Loucy (cell line): ENCODE measurements around the gene XRCC5.
A peak's percentile ranks its signal among the peaks of the same experiment; 100 is the strongest.
"Not testable (repeated sequence)": the region's sequence is repeated elsewhere in the genome, so short reads cannot be mapped to it uniquely, and the experiment has no call there.

Source experiments
- H2AFZ ChIP-seq: fragments of 200-600 bp; sonication (generic); 2 replicates; pipeline ENCODE4 v1.6.0; 2016; ENCODE audit warnings: antibody characterized with exemption, mild to moderate bottlenecking, low read length, moderate library complexity
- H3F3A ChIP-seq: fragments of 200-600 bp; 2 replicates; pipeline ENCODE4 v1.6.0; 2016; ENCODE audit warnings: antibody characterized with exemption, low read depth, mild to moderate bottlenecking
- H3K27me3 ChIP-seq: fragments of 200-600 bp; sonication (generic); 2 replicates; pipeline ENCODE4 v1.6.1; 2014; ENCODE audit warnings: low read length, mild to moderate bottlenecking; ENCODE audit not compliant: insufficient read depth, poor library complexity, severe bottlenecking
- H3K36me3 ChIP-seq: fragments of 200-600 bp; sonication (generic); 2 replicates; pipeline ENCODE4 v1.6.1; 2016; ENCODE audit warnings: low read length; ENCODE audit not compliant: insufficient read depth
- H3K4me1 ChIP-seq: fragments of 200-600 bp; sonication (generic); 2 replicates; pipeline ENCODE4 v1.5.1; 2014; ENCODE audit warnings: low read length, mild to moderate bottlenecking; ENCODE audit not compliant: insufficient read depth, poor library complexity, severe bottlenecking
- H3K4me2 ChIP-seq: fragments of 200-600 bp; sonication (generic); 2 replicates; pipeline ENCODE4 v1.6.0; 2014; ENCODE audit warnings: antibody characterized with exemption, low read length, low read depth, mild to moderate bottlenecking; ENCODE audit not compliant: poor library complexity, severe bottlenecking
- H3K4me3 ChIP-seq: fragments of 200-600 bp; sonication (generic); 2 replicates; pipeline ENCODE4 v1.5.1; 2014; ENCODE audit warnings: low read length, mild to moderate bottlenecking, mixed read lengths; ENCODE audit not compliant: poor library complexity, severe bottlenecking
- H3K79me2 ChIP-seq: fragments of 200-600 bp; sonication (generic); 2 replicates; pipeline ENCODE4 v1.6.1; 2014; ENCODE audit warnings: low read length; ENCODE audit not compliant: insufficient read depth
- H3K9ac ChIP-seq: fragments of 200-600 bp; sonication (generic); 2 replicates; pipeline ENCODE4 v1.6.0; 2014; ENCODE audit warnings: mild to moderate bottlenecking, low read depth, low read length, moderate library complexity; ENCODE audit not compliant: poor library complexity, severe bottlenecking
- H3K9me2 ChIP-seq: fragments of 200-600 bp; sonication (generic); replicated peaks from 2 replicates; pipeline ENCODE4 v1.6.1; 2016; ENCODE audit warnings: low read depth, low read length, mixed read lengths
- H3K9me3 ChIP-seq: fragments of 200-600 bp; sonication (generic); 2 replicates; pipeline ENCODE4 v1.6.1; 2014; ENCODE audit warnings: mild to moderate bottlenecking, antibody characterized with exemption, low read length, low read depth; ENCODE audit not compliant: insufficient read depth
- H4K20me1 ChIP-seq: fragments of 200-600 bp; sonication (generic); 2 replicates; pipeline ENCODE4 v1.6.0; 2014; ENCODE audit warnings: antibody characterized with exemption, low read length, mild to moderate bottlenecking; ENCODE audit not compliant: insufficient read depth, poor library complexity, severe bottlenecking
- CTCF ChIP-seq: fragments of 200-600 bp; sonication (generic); conservative IDR thresholded peaks from 2 replicates; pipeline ENCODE4 v1.5.1; 2014; ENCODE audit warnings: mild to moderate bottlenecking, antibody characterized with exemption, low read length
- EZH2phosphoT487 ChIP-seq: fragments of 200-600 bp; IDR thresholded peaks from 2 replicates; pipeline ENCODE4 v1.6.1; 2018; ENCODE audit warnings: antibody characterized with exemption, mild to moderate bottlenecking, moderate library complexity, borderline replicate concordance

The XRCC5 gene

GRCh38 chr2:216134958-216135541 lies 25.9 kb downstream of the XRCC5 start:
- Histone ChIP-seq H3K79me2 (peaks cover 49% of the 10 kb centered on the region), H3K27me3 (no peaks in the 10 kb centered on the region), H4K20me1 (peaks cover 16% of the 10 kb centered on the region), H3K9ac (no peak overlapping the region), H3K4me2 (no peak overlapping the region), H3K4me1 (no peaks in the 10 kb centered on the region), H3K36me3 (peaks cover 97% of the 10 kb centered on the region), H3K4me3 (no peak overlapping the region), H2AFZ (no peak overlapping the region), H3F3A (no peaks in the 10 kb centered on the region), H3K9me3 (no peaks in the 10 kb centered on the region), H3K9me2 (no peaks in the 10 kb centered on the region)
- TF ChIP-seq EZH2phosphoT487 (no peak), CTCF (no peak)

- Histone ChIP-seq H3K4me2 (no peak overlapping the region), H3F3A (no peaks in the 10 kb centered on the region), H3K36me3 (peaks cover 98% of the 10 kb centered on the region), H4K20me1 (peaks cover 22% of the 10 kb centered on the region), H3K9me2 (no peaks in the 10 kb centered on the region), H2AFZ (no peak overlapping the region), H3K4me1 (no peaks in the 10 kb centered on the region), H3K4me3 (no peak overlapping the region), H3K9ac (no peak overlapping the region), H3K79me2 (peaks cover 31% of the 10 kb centered on the region; the same call in 1 of the 2 replicates), H3K9me3 (no peaks in the 10 kb centered on the region), H3K27me3 (no peaks in the 10 kb centered on the region)
- TF ChIP-seq EZH2phosphoT487 (no peak), CTCF (peak; percentile 75)
Measured at GRCh38 chr2:216139884-216140283, 30.7 kb downstream of the XRCC5 start.

- not testable (repeated sequence) for H3K9me3 ChIP-seq, H3K9ac ChIP-seq, H3K9me2 ChIP-seq, H3K4me1 ChIP-seq, H2AFZ ChIP-seq, H3K4me2 ChIP-seq, H3K27me3 ChIP-seq, H3F3A ChIP-seq, H3K4me3 ChIP-seq
- H4K20me1 ChIP-seq, result peaks cover 18% of the 10 kb centered on the region
- peaks cover 99% of the 10 kb centered on the region for H3K36me3 ChIP-seq
- peaks cover 27% of the 10 kb centered on the region; the same call in 1 of the 2 replicates for H3K79me2 ChIP-seq
Measured at GRCh38 chr2:216141516-216141915, 32.4 kb downstream of the XRCC5 start.

- H3K9me2 ChIP-seq, result no peaks in the 10 kb centered on the region
- no peak overlapping the region for H2AFZ ChIP-seq
- H4K20me1 ChIP-seq, result peaks cover 18% of the 10 kb centered on the region
- H3K9me3 ChIP-seq, result no peaks in the 10 kb centered on the region
- H3K4me3 ChIP-seq, result no peak overlapping the region
- H3F3A ChIP-seq, result no peaks in the 10 kb centered on the region
- H3K9ac ChIP-seq, result no peak overlapping the region
- H3K36me3 ChIP-seq, result peaks cover 99% of the 10 kb centered on the region
- no peak overlapping the region for H3K4me2 ChIP-seq
- H3K27me3 ChIP-seq, result no peaks in the 10 kb centered on the region
- no peaks in the 10 kb centered on the region for H3K4me1 ChIP-seq
- no peak for TF ChIP-seq EZH2phosphoT487
- no peak for TF ChIP-seq CTCF
- peaks cover 27% of the 10 kb centered on the region; the same call in 1 of the 2 replicates for H3K79me2 ChIP-seq
Measured at GRCh38 chr2:216142540-216142939, 33.4 kb downstream of the XRCC5 start.
